Measurements from ENCODE around the gene IVNS1ABP. TPM values are rescaled to one million over a fixed set of nuclear protein-coding genes. Genes with fewer than 3 reads are reported as not detected.

Gene IVNS1ABP
- total RNA-seq, 2 donors from 2014 or later, result 44.4 to 58.8 TPM

- H3K27me3 ChIP-seq (replicated peaks; ENCODE audit: insufficient read depth), result no peaks in the 10 kb centered on the region
- H3K4me1 ChIP-seq (replicated peaks), result no peaks in the 10 kb centered on the region
- TF ChIP-seq CTCF (IDR thresholded peaks at IDR 0.05) (no peak), POLR2A (IDR thresholded peaks at IDR 0.05) (no peak), POLR2AphosphoS5 (IDR thresholded peaks at IDR 0.05) (no peak)
- no peak overlapping the region for H3K27ac ChIP-seq
- no peaks in the 10 kb centered on the region for H3K9me3 ChIP-seq
- H3K36me3 ChIP-seq, result no peaks in the 10 kb centered on the region
- DNase-seq (ENCODE audit: low spot score), result no peak
- WGBS, result 100% methylated on average over 1 of the region's 1 CpG
- H3K4me3 ChIP-seq, result no peak overlapping the region
- intact Hi-C loops (cut with DNase I), result no loop called here
Observed at GRCh38 chr1:185293967-185294542, 23.0 kb downstream of the IVNS1ABP start.

GRCh38 chr1:185292237-185292636 is 24.8 kb downstream of the IVNS1ABP start:
- intact Hi-C loops (cut with DNase I), result no loop called here
- Histone ChIP-seq H3K4me3 (no peak overlapping the region), H3K27me3 (replicated peaks; ENCODE audit: insufficient read depth) (no peaks in the 10 kb centered on the region), H3K27ac (no peak overlapping the region), H3K36me3 (no peaks in the 10 kb centered on the region), H3K4me1 (replicated peaks) (no peaks in the 10 kb centered on the region), H3K9me3 (no peaks in the 10 kb centered on the region)
- 59% methylated on average over 5 of the region's 5 CpGs for WGBS
- DNase-seq (ENCODE audit: low spot score), result no peak
- TF ChIP-seq POLR2AphosphoS5 (IDR thresholded peaks at IDR 0.05), result no peak
- no peak for TF ChIP-seq POLR2A (IDR thresholded peaks at IDR 0.05)
- TF ChIP-seq CTCF (IDR thresholded peaks at IDR 0.05), result no peak

GRCh38 chr1:185291652-185292051 is 25.4 kb downstream of the IVNS1ABP start:
- Histone ChIP-seq H3K4me1 (replicated peaks) (no peaks in the 10 kb centered on the region), H3K27ac (no peak overlapping the region), H3K27me3 (replicated peaks; ENCODE audit: insufficient read depth) (no peaks in the 10 kb centered on the region), H3K36me3 (no peaks in the 10 kb centered on the region), H3K9me3 (no peaks in the 10 kb centered on the region), H3K4me3 (no peak overlapping the region)
- no peak for DNase-seq (ENCODE audit: low spot score)
- 88% methylated on average over 1 of the region's 1 CpG for WGBS
- TF ChIP-seq POLR2AphosphoS5 (IDR thresholded peaks at IDR 0.05) (no peak), CTCF (IDR thresholded peaks at IDR 0.05) (no peak), POLR2A (IDR thresholded peaks at IDR 0.05) (no peak)
- intact Hi-C loops (cut with DNase I), result no loop called here

GRCh38 chr1:185291159-185291558 is 25.9 kb downstream of the IVNS1ABP start:
- intact Hi-C loops (cut with DNase I), result no loop called here
- H3K4me1 ChIP-seq (replicated peaks), result no peaks in the 10 kb centered on the region
- no peaks in the 10 kb centered on the region for H3K36me3 ChIP-seq
- H3K27me3 ChIP-seq (replicated peaks; ENCODE audit: insufficient read depth), result no peaks in the 10 kb centered on the region
- WGBS, result 92% methylated on average over 1 of the region's 1 CpG
- H3K9me3 ChIP-seq, result no peaks in the 10 kb centered on the region
- no peak overlapping the region for H3K4me3 ChIP-seq
- TF ChIP-seq POLR2AphosphoS5 (IDR thresholded peaks at IDR 0.05) (no peak), POLR2A (IDR thresholded peaks at IDR 0.05) (no peak), CTCF (IDR thresholded peaks at IDR 0.05) (no peak)
- no peak for DNase-seq (ENCODE audit: low spot score)
- H3K27ac ChIP-seq, result no peak overlapping the region

GRCh38 chr1:185289880-185290279 is 27.2 kb downstream of the IVNS1ABP start:
- H3K4me1 ChIP-seq (replicated peaks), result no peaks in the 10 kb centered on the region
- H3K27me3 ChIP-seq (replicated peaks; ENCODE audit: insufficient read depth), result no peaks in the 10 kb centered on the region
- intact Hi-C loops (cut with DNase I), result no loop called here

More at GRCh38 chr1:185289880-185290279, 27.2 kb downstream of the IVNS1ABP start:
- H3K4me3 ChIP-seq, result no peak overlapping the region
- DNase-seq (ENCODE audit: low spot score), result no peak
- no peaks in the 10 kb centered on the region for H3K36me3 ChIP-seq
- TF ChIP-seq POLR2A (IDR thresholded peaks at IDR 0.05) (no peak), CTCF (IDR thresholded peaks at IDR 0.05) (no peak), POLR2AphosphoS5 (IDR thresholded peaks at IDR 0.05) (no peak)
- H3K27ac ChIP-seq, result no peak overlapping the region
- H3K9me3 ChIP-seq, result no peaks in the 10 kb centered on the region

All from prostate gland (tissue), 2 donors.